Aorta (tissue), 5 donors: ENCODE results near the gene ZNF771. TPM values are rescaled to one million over a fixed set of nuclear protein-coding genes. Genes with fewer than 3 reads are reported as not detected.

Experiments
- ATAC-seq: fragments of 200-7000 bp; cut with Tn5 transposase; one replicate; pipeline ENCODE4 v1.9.1; 2022; ENCODE audit warnings: moderate library complexity; ENCODE audit not compliant: low FRiP score
- DNase-seq, 2 donors: peaks; one replicate each; pipeline ENCODE4 v3.0.0-alpha.2; 2020
- H3K27ac ChIP-seq, 2 donors: one replicate each; pipeline ENCODE4 v1.5.1; 2013; ENCODE audit warnings: low read length in 2 of 2, mild to moderate bottlenecking in 2 of 2, moderate library complexity in 2 of 2, control low read depth in 1 of 2, inconsistent platforms in 1 of 2, low read depth in 1 of 2
- H3K27me3 ChIP-seq, 2 donors: one replicate each; pipeline ENCODE4 v1.6.1; 2013; ENCODE audit warnings: control low read depth in 1 of 2, low read length in 1 of 2, mild to moderate bottlenecking in 1 of 2, moderate library complexity in 1 of 2; ENCODE audit not compliant: insufficient read depth in 2 of 2, control insufficient read depth in 1 of 2
- H3K36me3 ChIP-seq, 2 donors: one replicate each; pipeline ENCODE4 v1.6.1; 2013; ENCODE audit warnings: control low read depth in 1 of 2, low read length in 1 of 2, mild to moderate bottlenecking in 1 of 2; ENCODE audit not compliant: insufficient read depth in 2 of 2, control insufficient read depth in 1 of 2
- H3K4me1 ChIP-seq, 2 donors: one replicate each; pipeline ENCODE4 v1.6.1; 2013; ENCODE audit warnings: low read length in 2 of 2, control low read depth in 1 of 2, mild to moderate bottlenecking in 1 of 2, moderate library complexity in 1 of 2; ENCODE audit not compliant: insufficient read depth in 2 of 2, control insufficient read depth in 1 of 2
- H3K4me3 ChIP-seq, 2 donors: one replicate each; pipeline ENCODE4 v1.5.1; 2013; ENCODE audit warnings: low read length in 2 of 2, control low read depth in 1 of 2, mild to moderate bottlenecking in 1 of 2
- H3K9me3 ChIP-seq: one replicate; pipeline ENCODE4 v1.6.1; 2013; ENCODE audit warnings: mild to moderate bottlenecking, low read length; ENCODE audit not compliant: control insufficient read depth
- WGBS, 2 donors: extraction: QIAGEN DNeasy Blood & Tissue Kit; methylation state at CpG; one replicate each; pipeline ENCODE4 v1.1.7; 2013; 5-methylcytosine and 5-hydroxymethylcytosine counted together
- intact Hi-C, 2 donors: fragments of 100-400 bp; cut with DNase I; formaldehyde crosslinking; loops; one replicate each; pipeline versions ENCODE4 v1.14.2 to v1.15.0; 2022
- long read RNA-seq, 2 donors: library from polyadenylated mRNA; unstranded; transcript quantifications; one replicate each; pipeline ENCODE4 v2.0.0, GENCODE V29; 2020 to 2021
- polyA plus RNA-seq, 2 donors: library from polyadenylated mRNA; stranded (reverse); fragments of 200-250 nt; gene quantifications; one replicate each; pipeline ENCODE4 v1.2.3, GENCODE V29; 2013
- total RNA-seq, 2 donors: library from RNA; stranded (reverse); fragmentation: NEBNext Ultra II Directional; extraction: Animal tissue kit (Norgen Biotek cat#: 25700); gene quantifications; one replicate each; pipeline ENCODE4 v1.2.1, GENCODE V29; 2021
- donor health status: healthy with polysubstance abuse.
- donor health status: Bipolar disorder and iron deficiency.
- donor health status: DM: no; HTN: no; CAD: no.
- donor health status: DM: no; HTN: no; CAD: no.
- donor health status: DM: yes; HTN: yes; CAD: no.

ZNF771 gene
- total RNA-seq (1 to 10 TPM; 6.3 to 7.4 TPM), polyA plus RNA-seq (10 to 100 TPM; 11.4 to 20.5 TPM)
- long read RNA-seq, donor 1, transcript ZNF771-201 (3 exons, 2,371 nt), result major isoform, 5 of 11 reads
- long read RNA-seq, donor 1, partial matches to known transcripts, result 0 of 11 reads
- long read RNA-seq, donor 1, other reads (novel, unspliced or antisense), result 2 of 11 reads
- long read RNA-seq, donor 2, transcript ZNF771-201 (3 exons, 2,371 nt), result major isoform, 7 of 16 reads
- long read RNA-seq, donor 2, partial matches to known transcripts, result 5 of 16 reads
- long read RNA-seq, donor 2, other reads (novel, unspliced or antisense), result 3 of 16 reads

DNA sequence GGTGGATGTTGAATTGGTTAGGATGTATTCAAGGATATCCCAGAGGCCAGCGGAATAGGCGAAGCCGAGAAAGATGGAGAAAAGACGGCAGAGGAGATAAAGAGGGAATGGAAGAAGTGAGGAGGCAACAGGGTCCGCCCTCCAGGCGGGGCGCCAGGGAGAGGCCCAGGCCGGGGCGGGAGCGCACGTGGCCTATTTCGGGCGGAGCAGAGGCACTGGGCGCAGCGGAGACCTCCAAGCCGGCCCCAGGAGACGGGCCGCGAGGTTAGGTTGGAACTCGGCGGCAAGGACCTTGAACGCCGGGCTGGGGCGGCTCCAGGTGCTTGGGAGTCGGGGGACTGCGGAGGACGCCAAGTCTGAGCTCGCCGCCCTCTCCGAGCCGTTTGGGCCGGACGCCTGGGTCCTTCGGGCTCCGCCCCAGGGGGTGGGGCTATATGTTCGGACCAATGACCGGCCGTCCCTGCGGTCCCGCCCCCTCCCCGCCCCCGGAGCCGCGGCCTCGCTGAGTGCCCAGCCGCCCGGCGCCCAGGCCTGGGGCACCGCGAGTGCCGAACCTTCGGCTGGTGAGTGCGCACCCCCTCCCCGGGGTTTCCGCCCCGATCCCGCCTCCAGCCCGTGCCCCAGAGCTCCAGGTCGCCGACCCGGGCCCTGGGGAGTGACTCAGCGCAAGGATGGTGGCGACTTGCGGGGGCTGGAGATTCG is at the start of gene ZNF771:
TSS of gene ZNF771 (plus strand) at position 505 of the 702 bp plus-strand sequence. CDS start 448 bp downstream, outside the sequence.
- 0% methylated on average over 62 to 65 of the region's 65 CpGs for WGBS, 2 donors
- peak; percentile 96 to 97 for DNase-seq
- peak; percentile 96 for ATAC-seq
- Histone ChIP-seq H3K4me1 (no peaks in the 10 kb centered on the region), H3K36me3 (peaks cover 0 to 3% of the 10 kb centered on the region in 2 donors), H3K27me3 (no peaks in the 10 kb centered on the region), H3K9me3 (no peaks in the 10 kb centered on the region), H3K27ac (peak within 1 kb of the TSS; percentile 59 to 82), H3K4me3 (peak within 1 kb of the TSS; percentile 60 to 66)
- intact Hi-C loops, result loop anchor here in 1 of 2 donors (10.0 kb wide), 2 partner anchors 312 to 342 kb away; partner anchors contain the start of genes ALDOA, TBX6 and YPEL3

DNA sequence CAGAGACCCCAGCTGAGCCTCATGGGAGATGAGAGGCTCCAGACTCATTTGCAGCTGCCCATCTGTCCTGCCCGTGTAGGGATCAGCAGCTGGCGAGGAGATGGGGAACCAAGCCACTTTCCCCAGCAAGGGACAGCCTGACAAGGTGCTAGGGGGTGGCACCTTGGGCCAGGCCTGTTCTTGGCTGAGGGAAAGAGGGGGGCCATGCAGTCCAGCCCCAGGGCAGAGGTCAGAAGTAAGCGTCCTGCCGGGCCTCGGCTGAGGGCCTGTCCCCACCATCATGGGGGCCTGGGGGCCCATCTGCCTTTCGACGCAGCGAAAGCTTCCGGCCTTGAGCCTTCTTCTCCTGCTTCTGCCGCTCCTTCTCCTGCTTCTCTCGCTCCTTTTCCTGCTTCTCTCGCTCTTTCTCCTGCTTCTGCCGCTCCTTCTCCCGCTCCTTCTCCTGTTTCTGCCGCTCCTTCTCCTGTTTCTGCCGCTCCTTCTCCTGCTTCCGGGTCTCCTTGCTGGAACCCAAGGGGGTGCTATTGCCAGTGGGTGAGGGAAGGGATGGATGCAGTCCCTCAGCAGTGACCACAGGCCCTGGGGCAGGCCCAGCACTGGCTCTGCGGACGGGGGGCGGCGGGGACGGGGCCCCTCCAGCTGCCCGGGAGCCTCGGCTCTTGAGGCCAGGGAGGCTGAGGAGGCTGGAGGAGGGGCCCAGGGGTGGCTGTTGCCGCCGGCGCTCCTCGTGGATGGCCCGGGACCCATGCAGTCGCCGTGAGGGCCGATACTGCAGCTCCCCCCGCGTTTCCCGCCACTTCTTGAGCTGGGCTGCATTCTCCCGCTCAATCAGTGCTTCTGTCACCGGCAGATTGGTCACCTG is 49.5 kb upstream of the ZNF771 start:
- H3K27me3 ChIP-seq, result no peaks in the 10 kb centered on the region
- DNase-seq (no peak), ATAC-seq (no peak)
- no peaks in the 10 kb centered on the region for H3K9me3 ChIP-seq
- H3K36me3 ChIP-seq, result peaks cover 0 to 4% of the 10 kb centered on the region in 2 donors
- no peaks in the 10 kb centered on the region for H3K4me1 ChIP-seq
- 85 to 86% methylated on average over 32 to 37 of the region's 37 CpGs for WGBS, 2 donors
- H3K27ac ChIP-seq, result no peak overlapping the region
- intact Hi-C loops, result no loop called here
- H3K4me3 ChIP-seq, result no peak overlapping the region

DNA sequence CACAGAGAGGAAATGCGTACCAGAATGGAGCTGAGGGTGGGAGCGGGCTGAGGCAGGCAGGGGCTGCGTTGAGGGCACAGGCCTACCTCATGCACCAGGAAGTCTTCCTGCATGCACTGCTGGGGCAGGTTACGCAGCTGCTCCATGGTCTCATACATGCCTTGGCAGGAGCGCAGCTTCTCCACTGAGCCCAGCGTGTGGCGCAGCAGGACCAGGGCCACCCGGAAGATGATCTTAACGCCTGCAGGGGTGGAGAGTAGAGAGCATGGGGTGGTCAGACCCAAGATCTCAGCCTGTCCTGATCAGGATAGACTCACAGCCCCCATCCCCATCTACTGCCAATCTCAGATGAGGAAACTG is 48.8 kb upstream of the ZNF771 start:
- DNase-seq (no peak), ATAC-seq (no peak)
- Histone ChIP-seq H3K9me3 (no peaks in the 10 kb centered on the region), H3K4me1 (no peaks in the 10 kb centered on the region), H3K36me3 (peaks cover 0 to 4% of the 10 kb centered on the region in 2 donors), H3K4me3 (no peak overlapping the region), H3K27ac (no peak overlapping the region), H3K27me3 (no peaks in the 10 kb centered on the region)
- intact Hi-C loops, result no loop called here
- 89 to 91% methylated on average over 9 of the region's 9 CpGs for WGBS, 2 donors

DNA sequence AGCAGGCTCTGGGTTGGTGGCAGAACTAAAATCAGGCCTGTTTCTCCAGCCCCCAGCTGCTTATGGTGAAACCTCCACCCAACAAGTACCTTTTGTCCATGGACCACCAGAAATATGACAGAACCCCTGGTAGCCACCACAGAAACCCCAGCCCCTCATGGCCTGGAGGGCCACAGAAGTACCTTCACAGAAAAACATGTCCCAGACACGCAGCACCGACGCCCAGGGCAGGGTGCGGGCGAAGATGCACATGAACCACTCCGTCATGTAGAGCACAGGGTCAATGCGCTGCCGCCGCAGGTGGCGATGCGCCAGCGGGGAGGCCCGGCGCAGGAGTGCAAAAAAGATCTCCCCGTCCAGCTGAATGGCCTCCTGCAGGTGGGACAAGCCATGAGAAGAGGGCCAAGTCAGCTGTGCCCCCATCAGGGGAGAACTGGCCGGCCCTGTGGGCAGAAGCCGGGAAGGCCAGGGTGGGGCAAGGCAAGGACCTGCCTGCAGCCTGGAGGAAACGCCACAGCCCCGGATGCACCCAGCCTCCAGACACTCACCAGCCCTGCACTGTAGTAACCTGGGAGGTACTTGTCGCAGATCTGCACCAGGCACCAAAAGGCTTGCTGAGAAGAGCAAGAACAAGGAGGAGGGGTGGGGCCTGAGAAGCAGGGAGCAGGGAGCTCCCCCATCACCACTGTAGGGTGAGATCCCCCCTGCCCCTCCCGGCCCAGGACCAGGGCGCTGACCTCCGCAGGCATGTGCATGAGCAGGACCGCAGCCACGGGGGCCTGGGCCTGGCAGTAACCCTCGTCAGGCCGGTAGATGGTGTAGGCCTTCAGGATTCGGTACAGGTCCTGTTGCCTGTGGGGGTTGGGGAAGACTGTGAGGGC is 48.2 kb upstream of the ZNF771 start:
- WGBS, 2 donors, result 83 to 87% methylated on average over 28 of the region's 28 CpGs
- no peak for DNase-seq
- Histone ChIP-seq H3K27me3 (no peaks in the 10 kb centered on the region), H3K27ac (no peak overlapping the region), H3K9me3 (no peaks in the 10 kb centered on the region), H3K36me3 (peaks cover 0 to 4% of the 10 kb centered on the region in 2 donors), H3K4me1 (no peaks in the 10 kb centered on the region), H3K4me3 (no peak overlapping the region)
- no peak for ATAC-seq
- intact Hi-C loops, result no loop called here

DNA sequence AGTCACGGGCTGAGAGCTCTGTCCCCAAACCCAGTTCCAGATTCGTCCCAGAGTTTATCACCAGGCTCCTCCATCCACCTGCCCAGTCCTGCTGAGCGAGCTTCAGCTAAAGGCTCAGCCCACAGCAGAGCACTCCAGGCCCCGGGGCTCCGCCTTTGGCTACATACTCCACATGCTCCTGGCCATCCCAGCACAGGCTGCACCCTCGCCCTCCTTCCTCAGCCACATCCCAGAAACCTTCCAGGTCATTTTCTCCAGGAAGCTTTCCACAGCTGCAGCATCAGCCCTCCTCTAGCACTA is 47.6 kb upstream of the ZNF771 start:
- Histone ChIP-seq H3K4me3 (no peak overlapping the region), H3K4me1 (no peaks in the 10 kb centered on the region), H3K9me3 (no peaks in the 10 kb centered on the region), H3K27ac (no peak overlapping the region), H3K36me3 (peaks cover 0 to 4% of the 10 kb centered on the region in 2 donors), H3K27me3 (no peaks in the 10 kb centered on the region)
- ATAC-seq, result no peak
- WGBS, 2 donors, result 72 to 78% methylated on average over 6 of the region's 6 CpGs
- no peak for DNase-seq
- intact Hi-C loops, result no loop called here

DNA sequence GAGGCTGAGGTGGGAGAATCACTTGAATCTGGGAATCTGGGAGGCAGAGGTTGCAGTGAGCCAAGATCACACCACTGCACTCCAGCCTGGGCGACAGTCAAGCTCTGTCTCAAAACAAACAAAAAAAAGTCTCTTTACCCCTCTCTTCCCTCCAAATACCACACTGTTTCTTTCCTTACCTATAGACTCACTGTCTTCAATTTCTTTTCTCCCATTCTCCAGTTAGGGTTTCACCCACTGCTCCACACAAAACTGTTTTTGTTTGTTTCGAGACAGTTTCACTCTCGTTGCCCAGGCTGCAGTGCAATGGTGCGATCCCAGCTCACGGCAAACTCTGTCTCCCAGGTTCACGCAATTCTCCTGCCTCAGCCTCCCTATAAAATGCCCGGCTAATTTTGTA is 46.2 kb upstream of the ZNF771 start:
- peaks cover 0 to 4% of the 10 kb centered on the region in 2 donors for H3K36me3 ChIP-seq

DNA sequence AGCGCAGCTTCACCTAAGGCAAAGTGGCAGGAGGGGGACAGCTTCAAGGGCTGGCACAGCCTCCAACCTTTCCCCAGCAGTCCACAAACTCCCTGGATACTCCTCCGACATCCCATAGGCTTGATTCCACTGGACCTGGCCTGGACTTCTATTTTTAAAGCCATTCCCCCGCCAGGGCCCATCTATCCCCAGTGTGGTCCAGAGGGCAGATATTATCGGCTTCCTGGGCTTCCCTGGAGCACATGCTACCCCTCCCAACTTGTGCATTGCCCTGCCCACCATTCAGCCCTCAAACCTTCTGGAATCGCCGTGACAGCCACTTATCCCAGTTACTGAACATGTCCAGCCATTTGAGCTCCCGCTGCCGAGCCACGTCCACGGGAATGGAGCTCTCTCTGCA is 42.2 kb upstream of the ZNF771 start:
- Histone ChIP-seq H3K4me3 (no peak overlapping the region), H3K4me1 (peaks cover 0 to 4% of the 10 kb centered on the region in 2 donors), H3K9me3 (no peaks in the 10 kb centered on the region), H3K36me3 (no peaks in the 10 kb centered on the region), H3K27me3 (no peaks in the 10 kb centered on the region), H3K27ac (no peak overlapping the region)
- no peak for ATAC-seq
- WGBS, 2 donors, result 75% methylated on average over 10 of the region's 10 CpGs
- intact Hi-C loops, result no loop called here
- DNase-seq, result no peak

More for the DNA sequence above, 46.2 kb upstream of the ZNF771 start:
- 89 to 90% methylated on average over 7 of the region's 7 CpGs for WGBS, 2 donors
- DNase-seq, result no peak
- no peak for ATAC-seq
- Histone ChIP-seq H3K4me3 (no peak overlapping the region), H3K9me3 (no peaks in the 10 kb centered on the region), H3K27me3 (no peaks in the 10 kb centered on the region), H3K4me1 (no peaks in the 10 kb centered on the region), H3K27ac (no peak overlapping the region)
- intact Hi-C loops, result no loop called here

DNA sequence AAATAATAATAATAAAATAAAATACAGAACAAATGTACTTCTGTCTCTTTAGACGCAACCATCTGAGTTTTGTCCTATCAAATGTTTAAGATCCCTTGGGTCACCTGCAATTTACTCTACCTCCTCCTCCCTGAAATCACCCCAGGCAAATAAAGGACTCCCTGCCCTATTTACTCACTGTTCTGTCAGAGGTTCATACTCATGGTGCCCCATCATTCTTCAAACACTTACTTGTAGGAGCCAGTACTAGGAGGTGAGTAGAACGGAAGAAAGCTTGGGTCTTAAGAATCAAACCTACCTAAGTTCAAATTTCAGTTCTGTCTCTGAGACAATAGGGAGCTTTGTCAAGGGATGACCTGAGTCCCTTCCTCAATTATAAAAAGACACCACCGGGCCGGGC is 40.9 kb upstream of the ZNF771 start:
- no peak for ATAC-seq
- WGBS, 2 donors, result 84% methylated on average over 4 of the region's 4 CpGs
- DNase-seq, result no peak
- H3K36me3 ChIP-seq, result no peaks in the 10 kb centered on the region
- intact Hi-C loops, result no loop called here
- no peaks in the 10 kb centered on the region for H3K27me3 ChIP-seq
- no peak overlapping the region for H3K4me3 ChIP-seq
- no peak overlapping the region for H3K27ac ChIP-seq
- peaks cover 0 to 4% of the 10 kb centered on the region in 2 donors for H3K4me1 ChIP-seq
- no peaks in the 10 kb centered on the region for H3K9me3 ChIP-seq
